Right ventricle myocardium inferior (tissue), 1 donor: ENCODE data around the gene PCGF1. TPM values are rescaled to one million over a fixed set of nuclear protein-coding genes. Genes with fewer than 3 reads are reported as not detected.

Source experiments
- ATAC-seq: fragments of 200-7000 bp; cut with Tn5 transposase; one replicate; pipeline ENCODE4 v1.9.1; 2020; ENCODE audit warnings: mild to moderate bottlenecking, moderate library complexity
- DNase-seq: peaks from one replicate; pipeline ENCODE4 v3.0.0; 2021; ENCODE audit errors: missing footprints
- intact Hi-C: fragments of 100-400 bp; cut with DNase I; formaldehyde crosslinking; loops from one replicate; pipeline ENCODE4 v1.11.0; 2022
- total RNA-seq: library from RNA; stranded (reverse); fragmentation: NEBNext Ultra II Directional; extraction: Animal tissue kit (Norgen Biotek cat#: 25700); gene quantifications from one replicate; pipeline ENCODE4 v1.2.1, GENCODE V29; 2021
- donor health status: DM: no; HTN: yes; CAD: no; lungs with severe emphysema.

Gene PCGF1
- total RNA-seq, 1 donor from 2014 or later, result 26.7 TPM

- intact Hi-C loops, result no loop called here
- DNase-seq (no peak), ATAC-seq (no peak)
Measured at GRCh38 chr2:74524955-74525716, 17.6 kb upstream of the PCGF1 start.

GRCh38 chr2:74524005-74524404 lies 16.5 kb upstream of the PCGF1 start:
- DNase-seq (no peak), ATAC-seq (no peak)
- intact Hi-C loops, result no loop called here

- intact Hi-C loops, result no loop called here
- ATAC-seq (no peak), DNase-seq (no peak)
Measured at GRCh38 chr2:74522516-74522915, 15.0 kb upstream of the PCGF1 start.

GRCh38 chr2:74516650-74517049 lies 9.2 kb upstream of the PCGF1 start:
- no peak for ATAC-seq
- DNase-seq, result no peak
- intact Hi-C loops, result no loop called here

GRCh38 chr2:74515981-74516633 lies 8.6 kb upstream of the PCGF1 start:
- ATAC-seq (peak; percentile 73), DNase-seq (peak; percentile 82)
- intact Hi-C loops, result no loop called here

- DNase-seq, result peak; percentile 27
- intact Hi-C loops, result no loop called here
- ATAC-seq, result no peak
Measured at GRCh38 chr2:74515271-74515980, 7.9 kb upstream of the PCGF1 start.

GRCh38 chr2:74514368-74515270 lies 7.1 kb upstream of the PCGF1 start, which contains the start of gene TLX2:
TLX2 (plus strand) TSS chr2:74514450; CDS start chr2:74514807, 357 bp downstream.
- DNase-seq (peak; percentile 57), ATAC-seq (no peak)
- intact Hi-C loops, result no loop called here

- ATAC-seq (no peak), DNase-seq (peak; percentile 65)
- intact Hi-C loops, result no loop called here
Measured at GRCh38 chr2:74513605-74514367, 6.3 kb upstream of the PCGF1 start.

GRCh38 chr2:74512744-74513604 lies 5.5 kb upstream of the PCGF1 start:
- intact Hi-C loops, result no loop called here
- DNase-seq (no peak), ATAC-seq (no peak)

GRCh38 chr2:74511104-74511989 lies 3.9 kb upstream of the PCGF1 start:
- intact Hi-C loops, result no loop called here
- ATAC-seq (no peak), DNase-seq (no peak)

- ATAC-seq (no peak), DNase-seq (no peak)
- intact Hi-C loops, result no loop called here
Measured at GRCh38 chr2:74510272-74510671, 2.8 kb upstream of the PCGF1 start.

- DNase-seq (peak; percentile 73), ATAC-seq (no peak)
- intact Hi-C loops, result loop anchor here (2.0 to 10.0 kb wide), 2 partner anchors 21 to 147 kb away; partner anchors contain the start of genes AUP1, HTRA2 and SEMA4F
Measured at GRCh38 chr2:74507926-74508520, 528 bp upstream of the PCGF1 start.

GRCh38 chr2:74505448-74506246 lies 1.8 kb downstream of the PCGF1 start:
- DNase-seq (peak; percentile 56), ATAC-seq (no peak)
- intact Hi-C loops, result loop anchor here (2.0 to 10.0 kb wide), 2 partner anchors 23 to 149 kb away; partner anchors contain the start of genes AUP1, HTRA2 and SEMA4F

GRCh38 chr2:74504591-74504990 lies 2.9 kb downstream of the PCGF1 start:
- DNase-seq (no peak), ATAC-seq (no peak)
- intact Hi-C loops, result loop anchor here (5.0 to 10.0 kb wide), 2 partner anchors 83 to 150 kb away; partner anchors contain the start of gene SEMA4F
